WERI-Rb-1 (cell line): ENCODE results near the gene SMPDL3A.
A peak's percentile ranks its signal among the peaks of the same experiment; 100 is the strongest.

ENCODE experiments used
- DNase-seq: peaks from one replicate; pipeline ENCODE4 v3.0.0-alpha.2; 2020
- H3K27ac ChIP-seq: fragments of 250-450 bp; sonication (Bioruptor Pico); 2 replicates; pipeline ENCODE4 v1.5.1; 2020; ENCODE audit warnings: mild to moderate bottlenecking, moderate library complexity
- H3K27me3 ChIP-seq: fragments of 250-450 bp; sonication (Bioruptor Pico); 2 replicates; pipeline ENCODE4 v1.5.1; 2021; ENCODE audit warnings: mild to moderate bottlenecking, low read depth, moderate library complexity; ENCODE audit not compliant: insufficient read depth, severe bottlenecking
- H3K36me3 ChIP-seq: fragments of 250-450 bp; sonication (Bioruptor Pico); 2 replicates; pipeline ENCODE4 v1.5.1; 2020; ENCODE audit warnings: mild to moderate bottlenecking, moderate library complexity
- H3K4me3 ChIP-seq: 2 replicates; pipeline ENCODE4 v1.5.1; 2011; ENCODE audit warnings: low read depth, mild to moderate bottlenecking, control low read depth, low read length
- H3K9me3 ChIP-seq: fragments of 250-450 bp; sonication (Bioruptor Pico); 2 replicates; pipeline ENCODE4 v1.5.1; 2021; ENCODE audit warnings: mild to moderate bottlenecking, moderate library complexity; ENCODE audit not compliant: severe bottlenecking
- CTCF ChIP-seq: IDR thresholded peaks from 2 replicates; pipeline ENCODE4 v1.5.1; 2011; ENCODE audit warnings: low read depth, mild to moderate bottlenecking, control low read depth, inconsistent platforms, low read length

Gene SMPDL3A

GRCh38 chr6:122770835-122771601 is 18.0 kb upstream of the SMPDL3A start:
- Histone ChIP-seq H3K27ac (no peak overlapping the region), H3K9me3 (no peaks in the 10 kb centered on the region), H3K27me3 (no peaks in the 10 kb centered on the region), H3K4me3 (no peak overlapping the region), H3K36me3 (no peaks in the 10 kb centered on the region)
- TF ChIP-seq CTCF: 0 out of 2 replicates have a peak, but pooled peaks have one; percentile 20
- peak; percentile 16 for DNase-seq

- no peaks in the 10 kb centered on the region for H3K36me3 ChIP-seq
- no peak overlapping the region for H3K27ac ChIP-seq
- DNase-seq: no peak
- H3K9me3 ChIP-seq: no peaks in the 10 kb centered on the region
- TF ChIP-seq CTCF: no peak
- no peaks in the 10 kb centered on the region for H3K27me3 ChIP-seq
- no peak overlapping the region for H3K4me3 ChIP-seq
Measured at GRCh38 chr6:122772724-122773415, 16.2 kb upstream of the SMPDL3A start.

- no peaks in the 10 kb centered on the region for H3K36me3 ChIP-seq
- no peaks in the 10 kb centered on the region for H3K27me3 ChIP-seq
- H3K4me3 ChIP-seq: no peak overlapping the region
- DNase-seq: no peak
- no peak overlapping the region for H3K27ac ChIP-seq
- no peak for TF ChIP-seq CTCF
- no peaks in the 10 kb centered on the region for H3K9me3 ChIP-seq
Measured at GRCh38 chr6:122775975-122776374, 13.1 kb upstream of the SMPDL3A start.

GRCh38 chr6:122778302-122778701 is 10.8 kb upstream of the SMPDL3A start:
- H3K36me3 ChIP-seq: no peaks in the 10 kb centered on the region
- H3K27ac ChIP-seq: no peak overlapping the region
- H3K9me3 ChIP-seq: no peaks in the 10 kb centered on the region
- H3K4me3 ChIP-seq: no peak overlapping the region
- no peak for DNase-seq
- no peak for TF ChIP-seq CTCF
- no peaks in the 10 kb centered on the region for H3K27me3 ChIP-seq

GRCh38 chr6:122778985-122779661 is 9.9 kb upstream of the SMPDL3A start:
- H3K27me3 ChIP-seq: no peaks in the 10 kb centered on the region
- TF ChIP-seq CTCF: no peak
- no peaks in the 10 kb centered on the region for H3K9me3 ChIP-seq
- no peak overlapping the region for H3K27ac ChIP-seq
- no peak overlapping the region for H3K4me3 ChIP-seq
- no peaks in the 10 kb centered on the region for H3K36me3 ChIP-seq
- no peak for DNase-seq
